Measurements from ENCODE around the gene WFS1.

WFS1 gene

GRCh38 chr4:6345096-6345830, 75.6 kb downstream of the WFS1 start:
- Histone ChIP-seq H3K4me3 (ENCODE audit: severe bottlenecking) (no peak overlapping the region), H3K4me1 (ENCODE audit: insufficient read depth, poor library complexity, severe bottlenecking) (peaks cover 14% of the 10 kb centered on the region), H3K27me3 (ENCODE audit: insufficient read depth, poor library complexity, severe bottlenecking) (no peaks in the 10 kb centered on the region), H3K36me3 (ENCODE audit: low read depth) (no peaks in the 10 kb centered on the region), H3K9me3 (ENCODE audit: severe bottlenecking) (no peaks in the 10 kb centered on the region), H3K27ac (ENCODE audit: poor library complexity, severe bottlenecking) (no peak overlapping the region)
- ATAC-seq (ENCODE audit: low read depth): no peak
- no peak for TF ChIP-seq CTCF (IDR thresholded peaks at IDR 0.05; ENCODE audit: poor library complexity, severe bottlenecking)
- no peak for DNase-seq (ENCODE audit: low spot score)

- no peaks in the 10 kb centered on the region for H3K36me3 ChIP-seq (ENCODE audit: low read depth)
- H3K9me3 ChIP-seq (ENCODE audit: severe bottlenecking): no peaks in the 10 kb centered on the region
- DNase-seq (ENCODE audit: low spot score) (no peak), ATAC-seq (ENCODE audit: low read depth) (no peak)
- peaks cover 14% of the 10 kb centered on the region for H3K4me1 ChIP-seq (ENCODE audit: insufficient read depth, poor library complexity, severe bottlenecking)
- no peak for TF ChIP-seq CTCF (IDR thresholded peaks at IDR 0.05; ENCODE audit: poor library complexity, severe bottlenecking)
- no peak overlapping the region for H3K27ac ChIP-seq (ENCODE audit: poor library complexity, severe bottlenecking)
- H3K27me3 ChIP-seq (ENCODE audit: insufficient read depth, poor library complexity, severe bottlenecking): no peaks in the 10 kb centered on the region
- no peak overlapping the region for H3K4me3 ChIP-seq (ENCODE audit: severe bottlenecking)
These were observed 76.2 kb downstream of the WFS1 start for GRCh38 chr4:6345866-6346265.

GRCh38 chr4:6346373-6347110, 76.9 kb downstream of the WFS1 start:
- no peaks in the 10 kb centered on the region for H3K9me3 ChIP-seq (ENCODE audit: severe bottlenecking)
- H3K27ac ChIP-seq (ENCODE audit: poor library complexity, severe bottlenecking): no peak overlapping the region
- no peak for TF ChIP-seq CTCF (IDR thresholded peaks at IDR 0.05; ENCODE audit: poor library complexity, severe bottlenecking)
- H3K4me3 ChIP-seq (ENCODE audit: severe bottlenecking): no peak overlapping the region
- H3K36me3 ChIP-seq (ENCODE audit: low read depth): no peaks in the 10 kb centered on the region
- no peaks in the 10 kb centered on the region for H3K27me3 ChIP-seq (ENCODE audit: insufficient read depth, poor library complexity, severe bottlenecking)
- H3K4me1 ChIP-seq (ENCODE audit: insufficient read depth, poor library complexity, severe bottlenecking): peaks cover 14% of the 10 kb centered on the region
- ATAC-seq (ENCODE audit: low read depth) (no peak), DNase-seq (ENCODE audit: low spot score) (no peak)

DNA sequence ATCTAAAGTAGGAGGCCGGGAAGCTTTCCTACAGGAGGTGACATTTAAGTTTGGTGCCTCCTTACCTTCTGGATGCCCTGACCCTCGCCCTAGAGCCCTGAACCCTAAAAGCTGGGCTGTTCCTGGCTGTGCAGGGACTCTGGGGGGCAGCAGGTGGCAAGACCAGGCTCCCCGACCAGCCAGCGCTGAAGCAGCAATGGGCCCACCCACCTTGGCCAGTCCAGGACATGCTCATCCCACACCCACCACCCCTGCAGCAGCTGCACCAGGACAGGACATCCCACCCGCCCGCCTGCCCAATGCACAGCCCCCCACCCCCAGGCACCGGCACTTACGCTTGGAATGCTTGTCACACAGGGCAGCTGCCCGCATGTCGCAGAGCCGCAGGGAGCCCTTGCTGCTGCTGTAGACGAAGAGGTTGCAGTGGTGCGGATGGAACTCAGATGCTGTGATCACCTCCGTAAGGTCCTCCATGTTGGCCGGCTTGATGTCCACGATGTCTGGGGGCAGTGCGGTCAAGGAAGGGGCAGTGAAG, 77.9 kb downstream of the WFS1 start:
- Histone ChIP-seq H3K27ac (ENCODE audit: poor library complexity, severe bottlenecking) (no peak overlapping the region), H3K4me3 (ENCODE audit: severe bottlenecking) (no peak overlapping the region), H3K36me3 (ENCODE audit: low read depth) (no peaks in the 10 kb centered on the region), H3K4me1 (ENCODE audit: insufficient read depth, poor library complexity, severe bottlenecking) (peaks cover 14% of the 10 kb centered on the region), H3K9me3 (ENCODE audit: severe bottlenecking) (no peaks in the 10 kb centered on the region), H3K27me3 (ENCODE audit: insufficient read depth, poor library complexity, severe bottlenecking) (no peaks in the 10 kb centered on the region)
- no peak for TF ChIP-seq CTCF (IDR thresholded peaks at IDR 0.05; ENCODE audit: poor library complexity, severe bottlenecking)
- no peak for ATAC-seq (ENCODE audit: low read depth)
- no peak for DNase-seq (ENCODE audit: low spot score)

Data from RWPE2 (cell line).